Neuron (in vitro differentiated cells): Measurements from ENCODE around the gene PLPP4.

ENCODE experiments used
- H2AFZ ChIP-seq: one replicate; pipeline ENCODE4 v1.6.1; 2013; ENCODE audit warnings: low read depth, mild to moderate bottlenecking, inconsistent platforms, low read length, moderate library complexity
- H3K27me3 ChIP-seq: one replicate; pipeline ENCODE4 v1.6.1; 2013; ENCODE audit warnings: low read length; ENCODE audit not compliant: insufficient read depth
- H3K36me3 ChIP-seq: one replicate; pipeline ENCODE4 v1.6.1; 2013; ENCODE audit warnings: low read length; ENCODE audit not compliant: insufficient read depth
- H3K4me1 ChIP-seq: one replicate; pipeline ENCODE4 v1.6.1; 2013; ENCODE audit warnings: low read length; ENCODE audit not compliant: insufficient read depth
- H3K4me3 ChIP-seq: 2 replicates; pipeline ENCODE4 v1.5.1; 2013; ENCODE audit warnings: mild to moderate bottlenecking, low read length, moderate library complexity
- H3K9me3 ChIP-seq: one replicate; pipeline ENCODE4 v1.6.1; 2013; ENCODE audit warnings: low read length

Gene PLPP4

DNA sequence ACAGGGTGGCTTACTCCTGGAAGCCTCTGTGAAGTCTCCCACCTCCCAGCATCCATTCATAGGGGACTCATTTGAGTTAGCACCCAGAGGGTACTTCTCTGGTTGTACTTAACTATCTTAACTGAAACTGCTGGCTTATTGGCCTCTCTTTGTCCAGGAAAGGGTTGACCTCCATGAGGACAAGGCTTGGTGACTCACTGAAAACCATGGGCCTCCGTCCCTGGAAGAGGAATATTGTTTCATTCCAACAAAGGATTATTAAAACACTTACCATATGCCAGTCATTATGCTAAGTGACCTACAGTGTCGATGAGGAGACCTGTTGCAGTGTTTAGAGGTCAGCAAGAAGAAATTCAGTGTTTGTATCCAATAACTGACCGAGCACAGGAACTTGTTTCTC is 175.9 kb downstream of the PLPP4 start:
- Histone ChIP-seq H3K4me3 (no peak overlapping the region), H3K4me1 (no peaks in the 10 kb centered on the region), H3K9me3 (no peaks in the 10 kb centered on the region), H3K27me3 (no peaks in the 10 kb centered on the region), H2AFZ (no peak overlapping the region), H3K36me3 (no peaks in the 10 kb centered on the region)

DNA sequence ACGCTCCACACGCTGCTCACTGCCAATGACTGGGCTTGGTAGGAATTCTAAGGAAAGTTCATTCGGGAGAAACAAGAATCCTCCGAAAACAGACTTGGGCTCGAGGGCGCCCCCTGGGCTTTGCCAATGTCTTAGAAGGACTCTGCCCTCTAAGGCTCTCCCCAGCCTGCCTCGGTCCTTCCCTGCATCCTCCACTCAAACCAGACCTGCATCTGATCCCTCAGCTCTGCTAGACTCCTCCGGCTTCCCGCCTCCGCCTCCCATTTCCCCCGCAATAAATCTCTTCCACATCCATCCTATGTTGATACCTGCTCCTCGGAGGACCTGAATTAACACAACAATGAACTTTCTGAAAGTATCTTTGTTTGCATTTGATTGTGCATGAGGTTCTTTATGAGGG is 177.6 kb downstream of the PLPP4 start:
- Histone ChIP-seq H3K4me1 (no peaks in the 10 kb centered on the region), H3K4me3 (no peak overlapping the region), H3K36me3 (no peaks in the 10 kb centered on the region), H2AFZ (no peak overlapping the region), H3K27me3 (no peaks in the 10 kb centered on the region), H3K9me3 (no peaks in the 10 kb centered on the region)
